NT2/D1 (cell line): ENCODE results near the gene PTGIS.

ENCODE experiments used
- DNase-seq: peaks from one replicate; pipeline ENCODE4 v3.0.0-alpha.2; 2011; ENCODE audit warnings: low read depth, low spot score
- H3K27me3 ChIP-seq: 2 replicates; pipeline ENCODE4 v1.6.0; 2011; ENCODE audit warnings: mild to moderate bottlenecking; ENCODE audit not compliant: insufficient read length, insufficient read depth
- H3K36me3 ChIP-seq: 2 replicates; pipeline ENCODE4 v1.6.1; 2011; ENCODE audit warnings: mild to moderate bottlenecking, low read length, mixed read lengths; ENCODE audit not compliant: insufficient read depth, insufficient read length
- H3K4me1 ChIP-seq: 2 replicates; pipeline ENCODE4 v1.5.1; 2011; ENCODE audit not compliant: insufficient read depth, insufficient read length
- H3K4me3 ChIP-seq: 2 replicates; pipeline ENCODE4 v1.5.1; 2011; ENCODE audit warnings: low read depth; ENCODE audit not compliant: insufficient read length
- H3K9ac ChIP-seq: 2 replicates; pipeline ENCODE4 v1.6.0; 2011; ENCODE audit warnings: low read depth; ENCODE audit not compliant: insufficient read length
- H3K9me3 ChIP-seq: 2 replicates; pipeline ENCODE4 v1.5.1; 2011; ENCODE audit warnings: mild to moderate bottlenecking, low read length; ENCODE audit not compliant: insufficient read depth
- SUZ12 ChIP-seq: IDR thresholded peaks from 2 replicates; pipeline ENCODE4 v1.6.1; 2011; ENCODE audit not compliant: insufficient read length, insufficient read depth; ENCODE audit errors: extremely low read depth
- YY1 ChIP-seq: IDR thresholded peaks from 2 replicates; pipeline ENCODE4 v1.6.1; 2011; ENCODE audit not compliant: insufficient read length, insufficient read depth
- ZNF274 ChIP-seq: IDR thresholded peaks from 2 replicates; pipeline ENCODE4 v1.6.1; 2011; ENCODE audit warnings: mild to moderate bottlenecking, low read depth, low read length

The PTGIS gene

GRCh38 chr20:49475292-49476015 lies 92.5 kb downstream of the PTGIS start:
- Histone ChIP-seq H3K27me3 (no peaks in the 10 kb centered on the region), H3K36me3 (no peaks in the 10 kb centered on the region), H3K9ac (no peak overlapping the region), H3K9me3 (no peaks in the 10 kb centered on the region), H3K4me3 (no peak overlapping the region), H3K4me1 (peaks cover 4% of the 10 kb centered on the region)
- DNase-seq, result no peak
- no peak for TF ChIP-seq YY1
- TF ChIP-seq SUZ12, result no peak
- TF ChIP-seq ZNF274, result no peak

- Histone ChIP-seq H3K9me3 (no peaks in the 10 kb centered on the region), H3K4me3 (no peak overlapping the region), H3K27me3 (no peaks in the 10 kb centered on the region), H3K4me1 (peaks cover 3% of the 10 kb centered on the region), H3K36me3 (no peaks in the 10 kb centered on the region), H3K9ac (no peak overlapping the region)
- no peak for DNase-seq
- TF ChIP-seq YY1 (no peak), ZNF274 (no peak), SUZ12 (no peak)
Observed at GRCh38 chr20:49471397-49471796, 96.5 kb downstream of the PTGIS start.

GRCh38 chr20:49470922-49471321 lies 97.0 kb downstream of the PTGIS start:
- Histone ChIP-seq H3K36me3 (no peaks in the 10 kb centered on the region), H3K4me3 (no peak overlapping the region), H3K27me3 (no peaks in the 10 kb centered on the region), H3K9me3 (no peaks in the 10 kb centered on the region), H3K9ac (no peak overlapping the region), H3K4me1 (peaks cover 3% of the 10 kb centered on the region)
- TF ChIP-seq SUZ12 (no peak), YY1 (no peak), ZNF274 (no peak)
- no peak for DNase-seq

- no peak for DNase-seq
- Histone ChIP-seq H3K36me3 (no peaks in the 10 kb centered on the region), H3K4me3 (no peak overlapping the region), H3K27me3 (no peaks in the 10 kb centered on the region), H3K9me3 (no peaks in the 10 kb centered on the region), H3K9ac (no peak overlapping the region), H3K4me1 (peaks cover 3% of the 10 kb centered on the region)
- no peak for TF ChIP-seq YY1
- no peak for TF ChIP-seq ZNF274
- no peak for TF ChIP-seq SUZ12
Observed at GRCh38 chr20:49469060-49469459, 98.9 kb downstream of the PTGIS start.

GRCh38 chr20:49468412-49468811 lies 99.5 kb downstream of the PTGIS start:
- H3K9ac ChIP-seq, result no peak overlapping the region
- no peaks in the 10 kb centered on the region for H3K27me3 ChIP-seq
- peaks cover 3% of the 10 kb centered on the region for H3K4me1 ChIP-seq
- no peak overlapping the region for H3K4me3 ChIP-seq
- no peaks in the 10 kb centered on the region for H3K9me3 ChIP-seq
- TF ChIP-seq SUZ12 (no peak), ZNF274 (no peak), YY1 (no peak)
- no peaks in the 10 kb centered on the region for H3K36me3 ChIP-seq
- no peak for DNase-seq

GRCh38 chr20:49466114-49466912 lies 101.6 kb downstream of the PTGIS start:
- H3K4me1 ChIP-seq, result peaks cover 1% of the 10 kb centered on the region
- DNase-seq, result no peak
- no peaks in the 10 kb centered on the region for H3K36me3 ChIP-seq
- TF ChIP-seq SUZ12 (no peak), ZNF274 (no peak), YY1 (no peak)
- no peaks in the 10 kb centered on the region for H3K27me3 ChIP-seq
- H3K9me3 ChIP-seq, result no peaks in the 10 kb centered on the region
- H3K4me3 ChIP-seq, result no peak overlapping the region
- H3K9ac ChIP-seq, result no peak overlapping the region

GRCh38 chr20:49464556-49464955 lies 103.4 kb downstream of the PTGIS start:
- H3K9ac ChIP-seq, result no peak overlapping the region
- no peaks in the 10 kb centered on the region for H3K4me1 ChIP-seq
- no peaks in the 10 kb centered on the region for H3K9me3 ChIP-seq
- no peaks in the 10 kb centered on the region for H3K36me3 ChIP-seq
- no peak for TF ChIP-seq SUZ12
- no peak for TF ChIP-seq YY1
- no peak for TF ChIP-seq ZNF274
- DNase-seq, result no peak
- H3K27me3 ChIP-seq, result no peaks in the 10 kb centered on the region
- H3K4me3 ChIP-seq, result no peak overlapping the region
